Stimulated activated CD4-positive, alpha-beta T cell treated with anti-CD3 and anti-CD28 coated beads, TNF-alpha, amount 100 ng/mL, for 48 hours (primary cell): ENCODE measurements around the gene ZNF81.
"Not testable (repeated sequence)": the region's sequence is repeated elsewhere in the genome, so short reads cannot be mapped to it uniquely, and the experiment has no call there.

Source experiments
- DNase-seq, 3 donors: peaks; one replicate each; pipeline ENCODE4 v3.0.0-alpha.2; 2020; ENCODE audit warnings: low read depth in 3 of 3

Gene ZNF81

DNA sequence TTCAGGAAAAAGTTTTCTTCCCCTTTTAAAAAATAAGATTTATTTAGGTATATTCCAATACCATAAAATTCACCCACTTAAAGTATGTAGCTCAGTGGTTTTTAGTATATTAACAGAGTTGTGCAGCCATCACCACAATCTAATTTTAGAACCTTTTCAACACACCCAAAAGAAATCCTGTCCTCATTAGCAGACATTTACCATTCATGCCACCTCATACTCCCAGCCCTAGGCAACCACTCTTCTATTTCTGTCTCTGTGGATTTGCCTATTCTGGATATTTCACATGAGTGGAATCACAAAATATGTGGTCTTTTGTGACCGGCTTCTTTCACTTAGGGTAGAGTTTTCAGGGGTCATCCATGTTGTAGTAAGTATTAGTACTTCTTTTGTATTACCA, 7.4 kb downstream of the ZNF81 start:
- no peak for DNase-seq

DNA sequence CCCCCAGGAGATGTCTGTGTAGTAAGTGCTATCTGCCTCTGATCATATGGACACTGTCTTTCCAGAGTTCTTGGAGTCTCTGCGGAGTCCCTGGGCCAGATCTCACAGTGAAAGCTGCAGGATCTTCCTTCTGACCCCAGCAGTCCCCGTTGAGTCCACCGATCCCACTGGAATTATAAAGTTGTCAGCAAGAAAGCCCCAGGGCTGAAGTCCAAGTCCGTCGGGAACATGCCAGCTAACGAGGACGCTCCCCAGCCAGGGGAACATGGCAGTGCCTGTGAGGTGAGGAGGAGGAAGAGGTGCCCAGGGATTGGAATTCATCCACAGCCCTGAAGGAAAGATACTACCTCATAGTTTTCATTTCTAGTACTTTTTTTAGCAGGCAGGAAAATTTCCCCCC, 9.3 kb downstream of the ZNF81 start:
- DNase-seq: no peak

- DNase-seq: no peak
Measured at GRCh38 chrX:47849778-47850177, 13.1 kb downstream of the ZNF81 start.

DNA sequence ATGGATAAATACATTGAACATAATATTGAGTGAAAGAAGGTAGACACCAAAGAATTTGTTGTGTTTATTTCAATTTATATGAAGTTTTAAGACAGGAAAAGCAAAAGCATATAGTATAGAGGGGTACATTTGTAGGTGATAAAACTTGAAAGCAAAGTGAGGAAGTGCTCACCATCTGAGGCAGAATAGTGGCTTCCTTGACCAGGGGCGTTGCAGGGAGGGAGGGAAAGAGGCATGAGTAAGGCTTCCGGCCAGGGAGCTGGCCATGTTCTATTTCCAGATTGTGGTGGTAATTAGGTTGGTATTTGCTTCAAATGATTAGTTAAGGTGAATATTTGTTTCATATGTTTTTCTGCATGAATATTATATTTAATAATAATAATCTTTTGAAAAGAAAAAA, 13.7 kb downstream of the ZNF81 start:
- not testable (repeated sequence) for DNase-seq

- DNase-seq: no peak
Measured at GRCh38 chrX:47850901-47851300, 14.2 kb downstream of the ZNF81 start.

GRCh38 chrX:47854474-47854873, 17.8 kb downstream of the ZNF81 start:
- no peak for DNase-seq

DNA sequence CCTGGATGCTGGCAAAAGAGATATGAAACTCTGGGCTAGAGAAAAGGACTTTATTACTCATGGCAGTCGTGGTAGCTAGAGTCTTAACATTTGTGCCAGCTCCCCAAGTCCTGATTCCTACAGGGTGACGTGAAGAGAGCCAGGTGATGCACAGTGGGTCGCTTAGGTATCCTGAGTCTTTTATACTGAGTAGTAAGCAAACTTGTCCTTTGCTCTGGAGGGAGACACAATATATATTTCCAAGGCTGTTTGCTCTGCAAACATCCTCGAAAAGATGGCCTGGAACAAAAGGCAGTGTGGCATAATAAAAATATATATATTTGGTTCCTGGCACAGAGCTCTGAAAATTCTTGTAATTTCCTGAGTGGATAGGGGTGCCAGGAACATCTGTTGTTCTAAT, 23.0 kb downstream of the ZNF81 start:
- no peak for DNase-seq

DNA sequence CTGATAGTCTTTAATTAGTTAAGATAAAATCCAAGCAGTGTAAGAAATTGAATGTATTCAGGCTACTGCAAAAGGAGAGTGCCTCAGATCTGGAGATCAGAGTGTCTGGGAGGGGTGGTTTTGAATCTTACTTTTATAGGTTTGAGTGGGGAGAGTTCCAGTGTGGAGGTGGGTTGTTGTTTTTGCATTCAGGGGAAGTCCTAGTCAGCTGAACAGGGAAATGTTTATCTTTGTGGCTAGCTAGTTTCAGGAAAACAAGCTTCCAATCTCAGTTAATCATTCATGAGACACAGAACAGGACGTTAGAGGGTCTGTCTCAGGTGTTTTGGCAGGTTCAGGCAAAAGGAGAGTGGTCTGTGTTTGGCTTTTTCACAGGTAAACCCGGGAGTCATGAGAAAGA, 26.0 kb downstream of the ZNF81 start:
- DNase-seq: no peak

- DNase-seq: no peak
Measured at GRCh38 chrX:47863187-47863586, 26.5 kb downstream of the ZNF81 start.

GRCh38 chrX:47864300-47864699, 27.6 kb downstream of the ZNF81 start:
- no peak for DNase-seq

DNA sequence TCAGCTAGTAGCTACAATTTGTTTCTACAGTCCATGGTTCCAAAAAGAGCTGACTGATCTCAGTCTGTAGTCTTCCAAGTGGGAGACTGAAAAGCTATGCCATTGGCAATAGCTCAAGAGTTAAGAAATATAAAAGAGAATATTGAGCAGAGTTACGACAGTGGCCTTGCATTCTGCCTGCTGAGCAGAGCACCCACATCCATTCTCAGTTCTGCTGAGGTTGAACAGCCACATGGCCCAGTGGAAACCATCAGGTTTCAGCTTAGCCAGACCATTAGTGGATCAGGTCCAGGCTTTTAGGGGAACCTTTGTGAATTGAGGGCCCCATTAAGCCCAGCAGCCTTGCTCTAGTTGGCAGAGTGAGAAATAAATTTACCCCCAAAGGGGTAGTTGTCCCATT, 28.1 kb downstream of the ZNF81 start:
- no peak for DNase-seq

GRCh38 chrX:47873123-47873522, 36.4 kb downstream of the ZNF81 start:
- no peak for DNase-seq

DNA sequence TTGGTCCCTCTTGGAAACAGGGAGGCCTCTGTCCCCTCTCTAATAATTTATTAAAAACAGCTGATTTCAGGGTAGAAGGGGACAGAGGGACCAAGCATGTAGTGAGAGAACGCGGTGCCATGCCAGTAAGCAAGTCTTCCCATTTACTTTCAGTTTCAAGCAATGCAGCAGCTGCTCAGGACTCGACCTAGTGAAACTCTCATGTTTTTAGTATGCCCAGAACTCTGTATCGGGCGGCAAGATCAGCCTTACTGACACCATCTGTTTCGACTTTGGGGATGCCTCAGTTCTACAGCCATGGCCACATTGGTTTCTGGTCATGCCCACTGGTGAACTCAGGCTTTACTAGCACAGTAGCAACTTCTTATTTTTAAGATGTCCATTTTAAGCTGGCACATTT, 40.6 kb downstream of the ZNF81 start:
- no peak for DNase-seq

GRCh38 chrX:47878198-47878597, 41.5 kb downstream of the ZNF81 start:
- no peak for DNase-seq

- no peak for DNase-seq
Measured at GRCh38 chrX:47879463-47879862, 42.8 kb downstream of the ZNF81 start.

- no peak for DNase-seq
Measured at GRCh38 chrX:47880927-47881326, 44.2 kb downstream of the ZNF81 start.

DNA sequence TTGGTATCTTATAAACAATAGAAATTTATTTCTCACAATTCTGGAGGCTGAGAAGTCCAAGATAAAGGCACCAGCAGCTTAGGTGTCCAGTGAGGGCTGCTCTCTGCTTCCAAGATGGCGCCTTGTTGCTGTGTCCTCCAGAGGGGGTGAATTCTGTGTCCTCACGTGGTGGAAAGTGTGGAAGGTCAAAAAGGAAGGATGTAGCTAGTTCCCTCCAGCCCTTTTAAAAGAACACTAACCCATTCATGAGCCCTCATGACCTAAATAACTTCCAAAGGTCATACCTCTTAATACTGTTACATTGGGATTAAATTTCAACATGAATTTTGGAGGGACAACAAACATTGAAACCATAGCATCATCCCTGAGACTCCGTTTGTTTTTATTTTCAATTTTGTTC, 48.8 kb downstream of the ZNF81 start:
- no peak for DNase-seq

DNA sequence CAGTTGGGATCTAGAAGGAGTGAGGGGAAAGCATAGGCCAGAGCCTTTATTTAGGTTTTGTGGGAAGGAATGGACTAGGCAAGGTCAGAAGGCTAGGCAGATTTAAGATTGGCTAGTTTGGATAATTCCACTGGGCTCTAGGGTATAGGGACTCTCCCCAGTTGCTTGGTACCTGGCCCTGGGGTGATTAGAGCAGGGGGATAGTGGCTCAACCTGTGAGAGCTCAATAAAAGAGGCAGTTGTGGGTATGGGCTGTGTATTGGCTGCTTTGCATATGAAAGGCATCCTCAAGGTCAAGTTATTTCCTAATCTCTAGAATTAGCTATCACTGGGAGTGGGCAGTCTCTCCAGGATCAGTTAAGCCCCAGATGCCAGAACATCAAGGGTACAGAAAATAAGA, 61.3 kb downstream of the ZNF81 start:
- no peak for DNase-seq

- no peak for DNase-seq
Measured at GRCh38 chrX:47900833-47901232, 64.1 kb downstream of the ZNF81 start.

DNA sequence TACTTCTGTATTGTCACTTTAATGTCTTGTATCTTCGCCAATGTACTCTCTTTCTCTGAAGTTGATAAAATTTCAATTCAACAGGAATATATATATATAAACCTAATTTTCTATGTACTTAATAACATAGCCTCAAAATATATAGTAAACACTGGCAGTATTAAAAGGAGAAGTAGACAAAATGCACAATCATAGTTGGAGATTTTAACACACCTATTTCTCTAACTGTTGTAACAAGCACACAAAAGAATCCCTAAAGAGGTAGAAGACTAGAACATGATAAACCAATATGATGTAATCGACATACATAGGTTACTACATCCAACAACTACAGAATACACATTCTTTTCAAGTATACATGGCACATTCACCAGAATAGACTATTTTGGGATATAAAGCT, 65.5 kb downstream of the ZNF81 start:
- no peak for DNase-seq

DNA sequence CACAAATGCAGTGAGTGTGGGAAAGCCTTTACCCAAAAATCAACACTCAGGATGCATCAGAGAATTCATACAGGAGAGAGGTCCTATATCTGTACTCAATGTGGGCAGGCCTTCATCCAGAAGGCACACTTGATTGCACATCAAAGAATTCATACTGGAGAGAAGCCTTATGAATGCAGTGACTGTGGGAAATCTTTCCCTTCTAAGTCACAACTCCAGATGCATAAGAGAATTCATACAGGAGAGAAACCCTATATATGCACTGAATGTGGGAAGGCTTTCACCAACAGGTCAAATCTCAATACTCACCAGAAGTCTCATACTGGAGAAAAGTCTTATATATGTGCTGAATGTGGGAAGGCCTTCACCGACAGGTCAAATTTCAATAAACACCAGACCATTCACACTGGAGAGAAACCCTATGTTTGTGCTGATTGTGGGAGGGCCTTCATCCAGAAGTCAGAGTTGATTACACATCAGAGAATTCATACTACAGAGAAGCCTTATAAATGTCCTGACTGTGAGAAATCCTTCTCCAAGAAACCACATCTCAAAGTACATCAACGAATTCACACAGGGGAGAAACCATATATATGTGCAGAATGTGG, 79.3 kb downstream of the ZNF81 start:
- no peak for DNase-seq

DNA sequence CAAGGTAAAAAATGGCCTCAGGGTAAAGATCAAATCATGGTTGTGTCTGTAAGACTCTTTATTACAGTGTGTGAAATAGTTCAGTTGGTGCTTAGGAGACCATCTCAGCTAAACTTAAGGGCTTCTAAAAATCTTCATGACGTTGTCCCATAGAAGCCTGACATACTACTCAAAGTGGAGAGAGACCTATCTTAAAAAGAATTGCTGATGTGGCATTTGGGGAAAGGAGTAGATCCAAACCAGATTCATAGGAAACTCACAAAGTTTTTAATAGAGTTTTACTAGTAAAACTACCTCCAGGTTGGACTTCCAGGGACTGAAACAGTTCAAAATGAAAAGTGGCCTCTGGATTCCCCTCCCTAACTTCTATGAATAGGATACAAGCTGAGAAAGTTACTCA, 81.6 kb downstream of the ZNF81 start:
- no peak for DNase-seq

- DNase-seq: no peak
Measured at GRCh38 chrX:47927212-47927611, 90.5 kb downstream of the ZNF81 start.

GRCh38 chrX:47931970-47932369, 95.3 kb downstream of the ZNF81 start:
- not testable (repeated sequence) for DNase-seq

DNA sequence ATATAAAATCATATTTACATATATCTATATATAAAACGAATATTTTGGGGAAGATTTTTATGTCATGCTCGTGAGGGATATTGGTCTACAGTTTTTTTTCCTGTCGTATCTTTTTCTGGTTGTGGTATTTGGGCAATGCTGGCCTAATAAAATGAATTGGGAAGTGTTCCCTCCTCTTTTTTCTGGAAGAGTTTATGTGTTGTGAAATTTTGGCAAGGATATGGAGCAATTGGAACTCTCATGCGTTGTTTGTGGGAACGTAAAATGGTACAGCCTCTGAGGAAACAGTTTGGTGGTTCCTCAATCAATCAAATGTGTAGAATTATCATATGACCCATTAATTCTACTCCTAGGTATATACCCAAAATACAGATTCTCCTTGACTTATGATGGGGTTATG, 97.2 kb downstream of the ZNF81 start:
- DNase-seq: no peak
